Fibroblast of pulmonary artery (primary cell): ENCODE data around the gene STK36.

Source experiments
- DNase-seq: peaks from one replicate; pipeline ENCODE4 v3.0.0-alpha.2; 2010; ENCODE audit warnings: low read depth
- H3K4me3 ChIP-seq: replicated peaks from 2 replicates; pipeline ENCODE4 v1.5.1; 2011; ENCODE audit warnings: low read depth, mild to moderate bottlenecking, control low read depth, low read length, moderate library complexity
- CTCF ChIP-seq: IDR thresholded peaks from 2 replicates; pipeline ENCODE4 v1.5.1; 2011; ENCODE audit warnings: mild to moderate bottlenecking, control low read depth, low read length, inconsistent platforms; ENCODE audit errors: missing control alignments

Gene STK36

GRCh38 chr2:218745160-218745558 is 73.3 kb downstream of the STK36 start:
- TF ChIP-seq CTCF = no peak
- no peak for DNase-seq
- no peak overlapping the region for H3K4me3 ChIP-seq

GRCh38 chr2:218745559-218746469 is 73.9 kb downstream of the STK36 start:
- peak; percentile 90 for DNase-seq
- no peak for TF ChIP-seq CTCF
- no peak overlapping the region for H3K4me3 ChIP-seq

- no peak overlapping the region for H3K4me3 ChIP-seq
- TF ChIP-seq CTCF = no peak
Observed at GRCh38 chr2:218746470-218746795, 74.5 kb downstream of the STK36 start.

GRCh38 chr2:218746960-218747359 is 75.1 kb downstream of the STK36 start:
- no peak overlapping the region for H3K4me3 ChIP-seq
- no peak for DNase-seq
- no peak for TF ChIP-seq CTCF

More at GRCh38 chr2:218746470-218746795, 74.5 kb downstream of the STK36 start:
- no peak for DNase-seq

- no peak overlapping the region for H3K4me3 ChIP-seq
- TF ChIP-seq CTCF = no peak
Observed at GRCh38 chr2:218748741-218749441, 77.0 kb downstream of the STK36 start.

More at GRCh38 chr2:218748741-218749441, 77.0 kb downstream of the STK36 start:
- DNase-seq = no peak
